ENCODE results near the gene ZNF627.

GRCh38 chr19:11566164-11566563 is 31.1 kb upstream of the ZNF627 start:
- TF ChIP-seq POLR2A (IDR thresholded peaks at IDR 0.05): no peak
- TF ChIP-seq EP300 (IDR thresholded peaks at IDR 0.05; ENCODE audit: low read depth): no peak
